HG03108 (cell line): ENCODE results near the gene SMURF1.

Experiments used
- ATAC-seq: cut with Tn5 transposase; IDR thresholded peaks from one replicate; pipeline ENCODE4 v1.9.1; 2021; ENCODE audit warnings: moderate library complexity; ENCODE audit not compliant: unreplicated experiment

Gene SMURF1

GRCh38 chr7:98994046-98994944 is 149.6 kb downstream of the SMURF1 start:
- no peak for ATAC-seq

DNA sequence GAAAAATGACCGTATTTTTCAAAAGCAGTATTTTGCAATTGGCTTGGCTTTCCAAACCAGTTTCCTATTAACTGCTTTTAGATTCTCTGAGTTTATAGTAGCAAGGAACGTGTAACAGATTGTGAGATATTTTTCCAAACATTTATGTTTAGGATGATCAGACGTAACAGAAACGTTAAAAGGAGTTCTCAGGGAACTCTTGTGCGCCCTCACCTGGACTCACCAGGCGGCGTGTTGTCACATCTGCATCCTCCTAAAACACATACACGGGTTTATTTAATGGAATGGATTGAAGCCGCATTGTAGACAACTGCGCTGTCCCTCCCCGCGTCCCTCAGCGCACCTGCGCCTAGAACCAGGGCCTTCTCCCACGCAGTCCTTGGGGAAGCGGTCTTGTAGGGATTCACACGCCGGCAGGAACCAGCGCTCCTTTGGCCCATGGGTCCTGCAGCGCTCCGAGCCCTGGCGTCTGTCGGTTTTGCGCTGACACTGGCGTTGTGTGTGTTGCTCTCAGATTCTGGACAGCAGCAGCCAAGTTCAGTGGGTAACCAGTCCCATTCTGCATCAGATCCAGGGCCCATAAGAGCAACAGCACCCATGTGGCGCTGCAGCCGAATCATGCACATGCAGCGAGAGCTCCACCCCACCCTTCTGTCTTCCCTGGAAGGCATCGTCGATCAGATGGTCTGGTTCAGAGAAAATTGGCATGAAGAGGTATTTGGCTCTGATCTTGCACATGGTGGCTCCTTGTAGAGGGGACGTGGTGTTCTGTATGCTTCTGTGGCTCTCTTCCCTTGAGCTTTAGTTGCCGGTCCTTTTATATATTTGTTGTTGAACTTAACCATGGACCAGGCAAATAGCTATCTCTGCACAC is 150.6 kb downstream of the SMURF1 start:
- ATAC-seq, result no peak

DNA sequence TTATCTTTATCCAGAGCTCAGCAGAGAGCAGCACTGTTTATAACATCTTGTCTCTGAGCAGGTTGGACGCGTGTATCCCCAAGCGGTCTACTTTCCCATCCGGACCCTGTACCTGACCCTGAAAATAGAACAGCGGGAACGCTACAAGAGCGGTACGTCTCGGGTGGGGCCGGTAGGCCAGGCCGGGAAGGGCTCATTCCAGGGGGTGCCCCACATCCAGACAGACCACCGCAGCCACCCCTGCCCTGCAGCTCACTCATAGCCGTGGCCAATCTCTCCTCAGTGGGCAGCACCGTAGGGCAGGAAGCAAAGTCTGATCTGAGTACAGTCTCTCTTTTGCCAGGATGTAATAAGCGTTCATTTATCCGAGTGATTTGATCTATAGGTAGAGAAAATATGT is 151.8 kb downstream of the SMURF1 start:
- ATAC-seq, result no peak

DNA sequence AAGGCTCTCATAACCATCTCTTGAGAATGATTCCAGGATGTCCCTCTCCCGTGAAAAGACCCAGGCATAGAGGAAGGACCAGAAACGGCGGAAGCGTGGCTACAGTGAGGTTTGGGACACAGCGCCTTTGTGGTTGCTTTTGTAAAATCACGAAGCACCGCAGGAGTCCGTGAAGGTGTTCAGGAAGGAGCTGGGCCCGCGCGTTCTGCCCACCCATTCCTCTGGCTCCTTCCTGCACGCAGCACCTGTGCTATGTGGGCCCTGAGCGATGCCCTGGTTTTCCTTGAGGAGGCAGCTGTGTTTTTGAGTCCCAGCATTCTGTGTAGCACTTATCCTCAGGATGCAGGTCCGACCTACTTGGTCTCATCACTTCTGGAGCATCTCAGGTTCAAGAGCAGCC is 152.8 kb downstream of the SMURF1 start:
- ATAC-seq, result no peak

DNA sequence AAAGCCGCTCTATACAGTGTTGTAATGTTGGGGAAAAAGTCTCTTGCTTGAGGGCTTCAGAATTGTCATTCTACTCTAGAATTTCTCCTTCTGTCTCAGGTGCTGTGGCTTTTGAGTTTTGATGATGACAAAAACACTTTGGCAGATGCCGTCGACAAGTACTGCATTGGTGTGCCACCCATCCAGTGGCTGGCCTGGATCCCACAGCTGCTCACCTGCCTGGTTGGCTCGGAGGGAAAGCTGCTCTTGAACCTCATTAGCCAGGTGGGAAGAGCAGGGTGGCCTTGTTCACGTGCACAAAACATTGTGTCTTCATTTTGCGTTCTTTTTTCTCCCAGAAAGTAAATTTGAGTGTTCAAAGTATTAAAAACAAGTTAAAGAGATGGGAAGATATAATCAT is 153.6 kb downstream of the SMURF1 start:
- ATAC-seq, result no peak

- ATAC-seq, result no peak
These were observed 155.3 kb downstream of the SMURF1 start for GRCh38 chr7:98988641-98989040.

DNA sequence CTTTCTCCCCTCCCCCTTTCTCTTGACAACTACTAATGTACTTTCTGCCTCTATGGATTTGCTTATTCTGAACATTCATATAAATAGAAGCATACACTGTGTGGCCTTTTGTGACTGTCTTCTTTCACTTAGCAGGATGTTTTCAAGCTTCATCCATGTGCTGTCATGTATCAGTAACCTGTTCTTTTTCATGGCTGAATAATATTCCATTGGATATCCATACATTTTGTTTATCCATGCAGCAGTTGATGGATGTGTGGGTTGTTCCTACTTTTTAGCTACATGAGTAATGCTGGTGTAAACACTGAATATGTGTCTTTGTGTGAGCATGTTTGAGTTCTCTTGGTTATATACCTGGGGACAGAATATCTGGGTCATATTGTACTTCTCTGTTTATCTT is 158.0 kb downstream of the SMURF1 start:
- ATAC-seq, result no peak

GRCh38 chr7:98985406-98985805 is 158.5 kb downstream of the SMURF1 start:
- no peak for ATAC-seq

DNA sequence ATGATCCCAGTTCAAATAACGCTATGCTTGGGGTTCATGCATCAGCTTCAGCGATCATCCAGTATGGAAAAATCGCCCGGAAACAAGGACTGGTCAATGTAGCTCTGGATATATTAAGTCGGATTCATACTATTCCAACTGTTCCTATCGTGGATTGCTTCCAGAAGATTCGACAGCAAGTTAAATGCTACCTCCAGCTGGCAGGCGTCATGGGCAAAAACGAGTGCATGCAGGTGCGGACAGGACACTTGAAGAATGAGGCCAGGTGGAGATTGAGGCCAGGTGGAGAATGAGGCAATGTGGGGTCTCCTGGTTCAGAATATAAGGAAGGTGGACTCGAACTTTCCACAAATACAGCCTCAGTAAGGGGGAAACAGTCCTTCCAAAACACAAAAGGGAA is 159.8 kb downstream of the SMURF1 start:
- no peak for ATAC-seq

GRCh38 chr7:98982686-98983085 is 161.2 kb downstream of the SMURF1 start:
- no peak for ATAC-seq

GRCh38 chr7:98981701-98982100 is 162.2 kb downstream of the SMURF1 start:
- ATAC-seq, result no peak

- ATAC-seq, result no peak
These were observed 165.2 kb downstream of the SMURF1 start for GRCh38 chr7:98978672-98979071.
